ENCODE results near the gene WWP2.
"Not testable (repeated sequence)": the region's sequence is repeated elsewhere in the genome, so short reads cannot be mapped to it uniquely, and the experiment has no call there.

Gene WWP2

DNA sequence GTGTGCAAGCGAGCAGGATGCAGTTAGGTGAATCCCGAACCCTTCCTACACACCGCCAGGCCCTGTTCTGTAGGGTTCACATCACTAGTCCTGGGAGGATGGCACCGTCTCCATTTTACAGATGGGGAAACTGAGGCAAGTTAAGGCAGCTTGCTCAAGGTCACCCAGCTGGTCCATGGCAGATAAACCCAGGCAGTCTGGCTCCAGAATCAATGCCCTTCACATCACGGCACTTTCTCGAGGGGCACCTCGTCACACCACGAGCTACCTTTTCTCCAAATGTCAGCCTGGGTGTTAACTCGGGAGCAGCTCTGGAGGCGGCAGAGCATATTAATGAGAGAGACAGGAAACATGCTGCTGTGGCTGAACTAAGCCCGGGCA is 16.9 kb upstream of the WWP2 start:
- DNase-seq (ENCODE audit: low read depth in 4 of 4, low spot score in 1 of 4): no peak

DNA sequence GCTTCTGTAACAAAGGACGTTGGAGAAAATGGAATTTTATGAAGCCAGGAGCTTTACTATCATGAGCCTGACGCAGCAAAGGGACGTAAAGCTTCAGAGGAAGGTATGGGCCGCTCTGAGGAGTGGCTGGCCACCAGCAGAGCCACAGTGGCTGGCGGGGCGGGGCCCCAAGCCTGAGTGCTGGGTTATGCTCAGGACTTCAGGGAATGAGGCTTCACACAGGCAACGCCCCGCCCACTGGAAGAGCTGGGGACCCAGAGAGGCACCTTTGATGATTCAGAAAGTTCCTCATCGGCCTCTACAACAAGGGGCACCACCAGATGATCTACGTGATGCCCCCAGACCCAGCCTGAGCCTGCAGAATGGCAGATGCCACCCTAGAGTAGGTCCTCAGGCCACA is 16.2 kb upstream of the WWP2 start:
- no peak for DNase-seq (ENCODE audit: low read depth in 4 of 4, low spot score in 1 of 4)

DNA sequence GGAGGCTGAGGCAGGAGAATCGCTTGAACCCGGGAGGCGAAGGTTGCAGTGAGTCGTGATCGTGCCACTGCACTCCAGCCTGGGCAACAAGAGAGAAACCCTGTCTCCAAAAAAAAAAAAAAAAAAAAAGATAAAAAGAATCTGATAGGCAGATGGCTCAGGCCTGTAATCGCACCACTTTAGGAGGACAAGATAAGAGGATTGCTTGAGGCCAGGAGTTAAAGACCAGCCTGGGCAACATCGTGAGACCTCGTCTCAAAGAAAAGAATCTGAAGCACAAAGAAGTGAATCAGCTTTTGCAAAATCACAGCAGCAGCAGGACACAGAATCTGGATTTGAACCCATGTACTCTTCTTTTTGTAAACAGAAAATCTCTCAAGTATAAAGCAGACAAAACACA is 15.0 kb upstream of the WWP2 start:
- no peak for DNase-seq (ENCODE audit: low read depth in 4 of 4, low spot score in 1 of 4)

- DNase-seq (ENCODE audit: low read depth in 4 of 4, low spot score in 1 of 4): no peak
Measured at GRCh38 chr16:69748694-69749345, 13.3 kb upstream of the WWP2 start.

DNA sequence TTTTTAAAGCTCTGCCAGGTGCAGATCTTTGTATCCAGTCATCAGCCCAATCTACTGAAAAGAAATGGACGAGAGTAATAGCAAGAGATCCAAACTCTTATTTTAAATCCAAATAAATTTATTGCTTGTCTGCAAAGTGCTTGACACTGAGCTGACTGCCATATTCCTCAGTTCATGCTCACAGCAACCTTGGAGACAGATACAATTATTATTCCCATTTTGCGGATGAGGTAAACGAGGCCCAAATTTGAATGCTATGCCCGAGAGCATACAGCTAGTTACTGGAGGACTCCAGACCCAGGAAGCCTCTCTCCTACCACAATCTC is 8.0 kb upstream of the WWP2 start:
- DNase-seq (ENCODE audit: low read depth in 4 of 4, low spot score in 1 of 4): no peak

GRCh38 chr16:69754469-69755310 is 7.4 kb upstream of the WWP2 start, which contains the start of gene NOB1:
TSS of gene NOB1 (minus strand) at chr16:69754926. CDS start at chr16:69754910, 16 bp downstream.
- DNase-seq (ENCODE audit: low read depth in 4 of 4, low spot score in 1 of 4): peak; percentile 88 to 94 (median 94)

DNA sequence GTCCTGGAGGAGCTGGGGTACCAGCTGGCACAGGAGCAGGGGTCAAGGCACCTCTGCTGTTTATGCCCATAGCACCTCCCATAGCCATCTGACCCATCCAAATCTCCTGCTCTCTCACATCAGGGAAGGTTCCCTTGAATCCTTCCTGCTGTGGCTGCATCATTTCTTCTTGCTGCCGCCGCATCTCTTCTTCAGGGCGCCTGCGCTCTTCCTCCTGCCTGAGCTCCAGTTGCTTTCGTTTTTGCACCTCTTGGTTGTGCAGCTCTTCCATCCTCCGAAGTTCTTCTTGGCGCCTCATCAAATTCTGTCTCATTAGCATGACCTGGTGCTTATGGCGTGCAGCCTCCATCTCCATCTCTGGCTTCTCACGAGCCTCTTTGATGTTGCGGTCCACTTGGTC is 5.4 kb upstream of the WWP2 start:
- DNase-seq (ENCODE audit: low read depth in 4 of 4, low spot score in 1 of 4): no peak

GRCh38 chr16:69757375-69757774 is 4.8 kb upstream of the WWP2 start:
- DNase-seq (ENCODE audit: low read depth in 4 of 4, low spot score in 1 of 4): not testable (repeated sequence)

DNA sequence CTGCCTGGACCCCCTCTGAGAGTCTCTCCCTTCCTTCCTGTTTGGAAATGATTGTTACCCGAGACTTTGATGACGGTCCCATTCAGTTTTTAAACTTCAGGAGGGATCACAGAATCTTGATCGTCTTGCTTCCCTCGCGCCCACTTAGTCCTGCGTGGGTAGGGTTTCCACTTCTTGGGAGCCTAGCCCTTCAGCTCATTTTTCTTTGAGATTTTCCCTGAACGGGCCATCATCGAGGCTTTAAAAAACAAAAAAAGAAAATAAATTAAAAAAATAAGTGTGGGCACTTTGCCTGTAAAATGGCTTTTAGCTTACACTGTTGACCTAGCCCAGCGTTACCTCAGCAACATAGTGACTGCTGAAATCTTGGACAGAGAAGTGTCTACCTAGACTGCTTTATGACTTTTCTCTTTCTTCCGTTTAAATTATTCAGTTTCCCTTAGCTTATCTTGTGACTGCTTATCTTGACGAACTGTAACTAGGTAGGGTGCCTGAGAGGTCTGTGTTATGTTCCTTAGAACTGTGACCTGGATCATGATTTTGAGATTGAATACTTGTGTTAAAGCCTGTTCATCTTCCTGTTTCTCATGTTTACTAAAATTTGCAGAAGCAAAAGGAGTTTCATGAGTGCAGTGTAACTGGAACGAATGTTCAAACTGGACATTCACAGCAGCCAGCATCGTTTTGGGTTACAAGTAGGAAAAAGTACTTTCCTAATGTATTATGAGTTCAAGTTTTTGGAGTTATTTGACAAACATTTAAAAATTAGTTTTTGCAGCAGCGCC is 874 bp downstream of the WWP2 start:
- DNase-seq (ENCODE audit: low read depth in 4 of 4, low spot score in 1 of 4): no peak

- DNase-seq (ENCODE audit: low read depth in 4 of 4, low spot score in 1 of 4): no peak
Measured at GRCh38 chr16:69763599-69763942, 1.4 kb downstream of the WWP2 start.

- no peak for DNase-seq (ENCODE audit: low read depth in 4 of 4, low spot score in 1 of 4)
Measured at GRCh38 chr16:69767459-69768229, 5.5 kb downstream of the WWP2 start.

DNA sequence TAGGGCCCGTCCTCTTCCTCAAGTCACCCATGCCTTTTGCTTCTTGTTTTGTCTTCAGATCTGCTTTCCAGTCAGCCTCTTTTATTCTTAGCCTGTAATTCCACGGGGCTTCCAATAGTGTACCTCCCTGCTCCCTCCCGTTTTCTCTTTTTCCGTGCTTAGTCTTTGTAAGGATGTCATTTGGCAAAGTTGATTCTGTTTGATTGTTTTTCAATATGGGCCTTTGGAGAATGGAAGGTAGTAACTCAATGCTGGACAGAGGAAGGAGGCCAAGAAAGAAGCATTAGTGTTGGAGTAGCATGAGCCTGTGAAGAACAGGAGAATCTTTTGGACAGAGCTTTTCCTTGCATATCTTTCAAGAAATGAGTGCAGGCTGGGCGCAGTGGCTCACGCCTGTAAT is 6.5 kb downstream of the WWP2 start:
- DNase-seq (ENCODE audit: low read depth in 4 of 4, low spot score in 1 of 4): no peak

DNA sequence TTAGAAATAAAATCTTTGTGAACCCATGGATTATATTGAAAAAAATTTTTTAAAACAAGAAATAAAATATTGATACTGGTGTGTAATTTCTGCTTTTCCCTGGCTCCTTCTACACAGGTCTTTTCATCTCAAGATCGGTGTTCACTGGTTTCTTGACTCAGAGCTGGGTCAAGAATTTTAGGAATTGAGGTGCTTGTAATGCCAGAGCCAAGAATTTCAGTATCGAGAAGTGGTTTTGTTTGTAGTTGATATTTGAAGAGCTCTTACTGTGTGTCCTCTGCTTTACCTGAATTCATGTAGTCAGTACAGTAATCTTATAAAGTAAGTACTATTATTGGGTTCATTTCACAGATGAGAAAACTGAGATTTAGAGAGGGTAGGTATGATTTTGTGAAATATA is 7.3 kb downstream of the WWP2 start:
- no peak for DNase-seq (ENCODE audit: low read depth in 4 of 4, low spot score in 1 of 4)

DNA sequence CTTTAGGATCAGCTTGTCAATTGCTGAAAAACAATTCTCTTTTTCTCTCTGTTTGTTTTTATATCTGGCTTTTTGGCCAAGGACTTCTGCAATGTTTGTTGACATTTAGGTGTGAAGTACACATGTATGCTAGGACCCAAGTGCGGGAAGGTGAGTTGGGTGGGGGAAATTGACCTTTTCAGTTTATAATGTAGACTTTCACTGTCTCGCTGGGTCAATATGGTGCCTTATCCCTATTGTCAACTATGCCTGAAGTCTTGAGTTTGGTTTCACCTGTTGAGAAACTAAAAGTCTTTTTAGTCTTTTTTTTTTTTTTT is 9.5 kb downstream of the WWP2 start:
- DNase-seq (ENCODE audit: low read depth in 4 of 4, low spot score in 1 of 4): no peak

GRCh38 chr16:69773260-69773947 is 11.3 kb downstream of the WWP2 start:
- no peak for DNase-seq (ENCODE audit: low read depth in 4 of 4, low spot score in 1 of 4)

DNA sequence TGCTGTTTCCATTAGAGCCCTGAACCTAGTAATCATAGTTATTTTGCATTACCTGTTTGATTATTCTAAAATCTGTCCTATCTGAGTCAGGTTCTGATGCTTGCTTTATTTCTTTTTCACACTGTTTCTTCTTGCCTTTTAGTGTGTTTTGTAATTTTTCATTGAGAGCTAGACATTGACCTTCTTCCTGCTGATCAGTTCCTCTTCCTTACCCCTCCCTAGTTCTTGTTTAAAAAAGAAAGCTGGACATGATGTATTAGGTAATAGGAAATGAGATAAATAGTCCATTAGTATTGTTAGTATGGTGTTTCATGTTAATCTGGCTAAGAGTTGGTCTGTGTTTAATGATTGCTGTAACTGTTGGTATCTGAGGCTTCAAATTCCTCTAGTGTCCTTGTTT is 13.4 kb downstream of the WWP2 start:
- no peak for DNase-seq (ENCODE audit: low read depth in 4 of 4, low spot score in 1 of 4)

DNA sequence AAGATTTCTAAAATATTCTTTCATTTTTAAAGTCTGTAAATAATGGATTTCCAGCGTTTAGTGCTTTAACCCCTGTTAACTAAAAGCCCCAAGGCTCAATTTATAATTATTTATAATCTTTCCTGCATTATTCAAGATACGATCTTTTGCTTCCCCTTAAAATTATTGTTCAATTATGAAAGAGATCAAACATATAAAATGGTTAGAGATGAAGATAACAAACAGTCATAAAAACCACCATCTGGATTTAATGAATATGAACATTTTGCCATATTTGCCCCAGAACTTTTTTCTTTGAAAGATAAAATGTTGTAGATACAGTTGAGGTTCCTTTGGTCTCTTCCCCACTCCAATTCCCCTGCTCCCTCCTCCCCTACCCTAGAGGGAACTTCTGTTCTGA is 17.6 kb downstream of the WWP2 start:
- DNase-seq (ENCODE audit: low read depth in 4 of 4, low spot score in 1 of 4): no peak

- DNase-seq (ENCODE audit: low read depth in 4 of 4, low spot score in 1 of 4): no peak
Measured at GRCh38 chr16:69781118-69781517, 19.0 kb downstream of the WWP2 start.

- DNase-seq (ENCODE audit: low read depth in 4 of 4, low spot score in 1 of 4): no peak
Measured at GRCh38 chr16:69784586-69784985, 22.5 kb downstream of the WWP2 start.

- DNase-seq (ENCODE audit: low read depth in 4 of 4, low spot score in 1 of 4): no peak
Measured at GRCh38 chr16:69787883-69788282, 25.8 kb downstream of the WWP2 start.

- not testable (repeated sequence) for DNase-seq (ENCODE audit: low read depth in 4 of 4, low spot score in 1 of 4)
Measured at GRCh38 chr16:69791391-69791847, 29.3 kb downstream of the WWP2 start.
